Endothelial cell of umbilical vein (primary cell): ENCODE results near the gene DENND4A. TPM values are rescaled to one million over a fixed set of nuclear protein-coding genes. Genes with fewer than 3 reads are reported as not detected.

Experiments
- BruUV-seq: library from RNA; stranded (reverse); fragments of 400-500 nt; replicated peaks from 2 replicates; lab custom pipeline; 2021; lab: Mats Ljungman, UMichigan
- CTCF ChIA-PET: fragments of 300-600, 350-600 bp; sonication (Branson Sonifier 250); formaldehyde crosslinking; loops from one replicate; lab custom pipeline; 2021; ENCODE audit warnings: antibody characterized with exemption, inconsistent platforms; lab: Charles Lee
- POLR2A ChIA-PET: fragments of 300-600, 350-600 bp; sonication (Branson Sonifier 250); formaldehyde crosslinking; loops from one replicate; lab custom pipeline; 2021; ENCODE audit warnings: antibody characterized with exemption, inconsistent platforms; lab: Charles Lee
- DNase-seq: peaks from one replicate; pipeline ENCODE4 v3.0.0-alpha.2; 2011; ENCODE audit warnings: low read depth, low spot score
- FAIRE-seq: peaks from 2 replicates; lab custom pipeline; 2011; peaks lifted over from hg19 to GRCh38; lab: Jason Lieb, UNC
- H2AFZ ChIP-seq: 2 replicates; pipeline ENCODE4 v1.6.0; 2012; ENCODE audit warnings: low read depth, low read length, control low read depth, inconsistent platforms
- H3K27ac ChIP-seq: 2 replicates; pipeline ENCODE4 v1.5.1; 2011; ENCODE audit warnings: low read depth, mild to moderate bottlenecking, control low read depth, low read length, moderate library complexity; ENCODE audit not compliant: insufficient read depth
- H3K27me3 ChIP-seq, 2 experiments: 2 replicates each; pipeline versions ENCODE4 v1.6.0 to v1.6.1; 2011; ENCODE audit warnings: low read length in 2 of 2, mixed read lengths in 1 of 2; ENCODE audit not compliant: control insufficient read depth in 2 of 2, insufficient read depth in 2 of 2
- H3K36me3 ChIP-seq, 2 experiments: 2 replicates in 1 of 2; 3 replicates in 1 of 2; pipeline ENCODE4 v1.5.1; 2011; ENCODE audit warnings: low read length in 2 of 2, mild to moderate bottlenecking in 1 of 2, moderate library complexity in 1 of 2; ENCODE audit not compliant: control insufficient read depth in 2 of 2, insufficient read depth in 2 of 2; ENCODE audit errors: extremely low read depth in 1 of 2
- H3K4me1 ChIP-seq: 3 replicates; pipeline ENCODE4 v1.5.1; 2011; ENCODE audit warnings: mild to moderate bottlenecking, low read length; ENCODE audit not compliant: control insufficient read depth, insufficient read depth; ENCODE audit errors: extremely low read depth
- H3K4me2 ChIP-seq: 2 replicates; pipeline ENCODE4 v1.6.1; 2011; ENCODE audit warnings: low read length, control low read depth, mixed read lengths; ENCODE audit not compliant: insufficient read depth
- H3K4me3 ChIP-seq, 3 experiments: fragments of 200-600 bp in 1 of 3; sonication (generic), shearing (Covaris generic) in 1 of 3; replicated peaks in 1 of 3; 2 replicates each; pipeline ENCODE4 v1.5.1; 2011 to 2016; ENCODE audit warnings: control low read depth in 3 of 3, low read length in 3 of 3, mild to moderate bottlenecking in 2 of 3, inconsistent platforms in 1 of 3, low read depth in 1 of 3, moderate library complexity in 1 of 3; ENCODE audit not compliant: insufficient read depth in 1 of 3
- H3K79me2 ChIP-seq: 2 replicates; pipeline ENCODE4 v1.6.0; 2012; ENCODE audit warnings: low read length, inconsistent platforms; ENCODE audit not compliant: control insufficient read depth, insufficient read depth
- H3K9ac ChIP-seq: replicated peaks from 2 replicates; pipeline ENCODE3; 2011; ENCODE audit warnings: low read length, control low read depth; ENCODE audit not compliant: insufficient read depth; ENCODE audit errors: extremely low read depth
- H3K9me1 ChIP-seq: replicated peaks from 3 replicates; pipeline ENCODE4 v1.6.0; 2011; ENCODE audit warnings: mild to moderate bottlenecking, low read length; ENCODE audit not compliant: control insufficient read depth, insufficient read depth; ENCODE audit errors: extremely low read depth
- H3K9me3 ChIP-seq: replicated peaks from 2 replicates; pipeline ENCODE4 v1.5.1; 2012; ENCODE audit warnings: low read length, inconsistent platforms; ENCODE audit not compliant: control insufficient read depth, insufficient read depth
- H4K20me1 ChIP-seq: replicated peaks from 2 replicates; pipeline ENCODE3; 2011; ENCODE audit warnings: mild to moderate bottlenecking, low read length; ENCODE audit not compliant: control insufficient read depth, insufficient read depth; ENCODE audit errors: extremely low read depth
- CTCF ChIP-seq, 2 donors: IDR thresholded peaks; 1 replicate in 1 of 2; 2 replicates in 1 of 2; pipeline ENCODE4 v1.5.1; 2011; ENCODE audit warnings: low read length in 2 of 2, mild to moderate bottlenecking in 2 of 2, moderate library complexity in 2 of 2, control low read depth in 1 of 2, inconsistent platforms in 1 of 2, low read depth in 1 of 2; ENCODE audit not compliant: insufficient read depth in 1 of 2; ENCODE audit errors: extremely low read depth in 1 of 2
- EZH2 ChIP-seq: IDR thresholded peaks from 2 replicates; pipeline ENCODE4 v1.6.1; 2012; ENCODE audit warnings: borderline replicate concordance, low read depth, mild to moderate bottlenecking, moderate library complexity, low read length, inconsistent platforms; ENCODE audit not compliant: severe bottlenecking
- FOS ChIP-seq: IDR thresholded peaks from 2 replicates; pipeline ENCODE4 v1.6.1; 2011; ENCODE audit warnings: mild to moderate bottlenecking, low read length, moderate library complexity, borderline replicate concordance; ENCODE audit not compliant: insufficient read depth
- GATA2 ChIP-seq: IDR thresholded peaks from 2 replicates; pipeline ENCODE4 v1.7.0; 2011; ENCODE audit warnings: low read depth, mild to moderate bottlenecking, moderate library complexity, mixed read lengths, low read length; ENCODE audit not compliant: insufficient read length, insufficient read depth
- JUN ChIP-seq: IDR thresholded peaks from 2 replicates; pipeline ENCODE4 v1.6.1; 2011; ENCODE audit warnings: borderline replicate concordance, low read depth; ENCODE audit not compliant: insufficient read length, insufficient read depth
- MAX ChIP-seq: IDR thresholded peaks from 2 replicates; pipeline ENCODE4 v1.6.1; 2011; ENCODE audit not compliant: insufficient read depth, insufficient read length
- MYC ChIP-seq: IDR thresholded peaks from one replicate; pipeline ENCODE4 v1.6.1; 2011; ENCODE audit warnings: mild to moderate bottlenecking, low read depth, low read length
- POLR2A ChIP-seq: IDR thresholded peaks from 2 replicates; pipeline ENCODE4 v1.6.1; 2012; ENCODE audit warnings: low read depth, mild to moderate bottlenecking, control low read depth, low read length
- POLR2AphosphoS5 ChIP-seq: IDR thresholded peaks from 2 replicates; pipeline ENCODE4 v1.6.1; 2012; ENCODE audit warnings: low read depth, mild to moderate bottlenecking, control low read depth, low read length, moderate library complexity; ENCODE audit not compliant: insufficient read depth
- dilution Hi-C: fragments of 300-500 bp; cut with MboI; formaldehyde crosslinking; loops from one replicate; pipeline ENCODE4 v1.15.0; 2019; ENCODE audit warnings: low sequenced_read_pairs; ENCODE audit not compliant: extremely low pct_ligation_motif_present
- intact Hi-C: fragments of 100-400 bp; cut with micrococcal nuclease; formaldehyde crosslinking; loops from one replicate; pipeline ENCODE4 v1.10.0; 2022
- polyA plus RNA-seq, 4 experiments: library from polyadenylated mRNA; depleted of rRNA in 3 of 4; stranded (reverse) in 3 of 4; unstranded in 1 of 4; fragments of >200 nt; gene quantifications; 2 replicates each; pipeline versions ENCODE4 v1.2.1 to v1.2.3, GENCODE V29; 2011 to 2012; ENCODE audit warnings: missing spikeins in 1 of 4
- total RNA-seq: library from RNA; stranded (reverse); gene quantifications from 2 replicates; pipeline ENCODE4 v1.2.3, GENCODE V29; 2021

Gene DENND4A
- total and polyA plus RNA-seq, 2 donors (not counting 3 experiments of a cell fraction or from before 2014, with no cell fraction given) = 5.7 to 22.2 TPM

- intact Hi-C loops = no loop called here
- H3K4me3 ChIP-seq = no peak overlapping the region
- H3K4me2 ChIP-seq = no peak overlapping the region
- BruUV-seq = no TSS peak
- no peaks in the 10 kb centered on the region for H3K36me3 ChIP-seq
- POLR2A ChIA-PET = interaction anchor here (1.5 kb wide), 1 partner anchor 9 kb away, joined by 4 read pairs; no protein-coding TSS in a partner anchor
- CTCF ChIA-PET = interaction anchor here (0.9 to 1.3 kb wide), 4 partner anchors 10 to 95 kb away, joined by 3 to 4 read pairs (median 3); no protein-coding TSS in a partner anchor
- no peak overlapping the region for H3K9ac ChIP-seq
- no peaks in the 10 kb centered on the region for H4K20me1 ChIP-seq
- DNase-seq = no peak
- H3K27ac ChIP-seq = no peak overlapping the region
- no peak overlapping the region for H2AFZ ChIP-seq
- no peaks in the 10 kb centered on the region for H3K9me3 ChIP-seq
- no peak for FAIRE-seq
- dilution Hi-C loops = no loop called here
- TF ChIP-seq FOS (no peak), EZH2 (no peak), MYC (no peak), GATA2 (no peak), MAX (no peak), POLR2A (no peak), POLR2AphosphoS5 (no peak), JUN (no peak), CTCF (IDR thresholded peaks at IDR 0.05; ENCODE audit: extremely low read depth in 1 of 2, insufficient read depth in 1 of 2, low read depth in 1 of 2, low read length in 2 of 2) (no peak)
- peaks cover 14% of the 10 kb centered on the region for H3K4me1 ChIP-seq
- no peaks in the 10 kb centered on the region for H3K27me3 ChIP-seq
- H3K9me1 ChIP-seq = no peaks in the 10 kb centered on the region
- H3K79me2 ChIP-seq = peaks cover 50% of the 10 kb centered on the region
Observed at GRCh38 chr15:65777053-65777452, 15.0 kb downstream of the DENND4A start.
